Sigmoid colon (tissue), 4 donors: ENCODE measurements around the gene SKAP1.

ENCODE experiments used
- CTCF ChIP-seq, 4 experiments: fragments of 450-650 bp in 3 of 4; fragments of 200-600 bp in 1 of 4; IDR thresholded peaks; one replicate each; pipeline ENCODE4 v1.5.1; 2016 to 2019; ENCODE audit warnings: antibody characterized with exemption in 4 of 4, mild to moderate bottlenecking in 3 of 4, moderate library complexity in 2 of 4
- EP300 ChIP-seq, 4 donors: sonication (generic); formaldehyde crosslinking; IDR thresholded peaks; one replicate each; pipeline ENCODE4 v1.6.1; 2017; ENCODE audit warnings: antibody characterized with exemption in 4 of 4
- POLR2A ChIP-seq, 2 donors: fragments of 450-650 bp; IDR thresholded peaks; one replicate each; pipeline ENCODE4 v1.6.1; 2016; ENCODE audit warnings: antibody characterized with exemption in 2 of 2, mild to moderate bottlenecking in 2 of 2, moderate library complexity in 2 of 2
- POLR2AphosphoS5 ChIP-seq, 4 donors: sonication (generic); formaldehyde crosslinking; IDR thresholded peaks; one replicate each; pipeline ENCODE4 v1.6.1; 2017; ENCODE audit warnings: antibody characterized with exemption in 4 of 4

DNA sequence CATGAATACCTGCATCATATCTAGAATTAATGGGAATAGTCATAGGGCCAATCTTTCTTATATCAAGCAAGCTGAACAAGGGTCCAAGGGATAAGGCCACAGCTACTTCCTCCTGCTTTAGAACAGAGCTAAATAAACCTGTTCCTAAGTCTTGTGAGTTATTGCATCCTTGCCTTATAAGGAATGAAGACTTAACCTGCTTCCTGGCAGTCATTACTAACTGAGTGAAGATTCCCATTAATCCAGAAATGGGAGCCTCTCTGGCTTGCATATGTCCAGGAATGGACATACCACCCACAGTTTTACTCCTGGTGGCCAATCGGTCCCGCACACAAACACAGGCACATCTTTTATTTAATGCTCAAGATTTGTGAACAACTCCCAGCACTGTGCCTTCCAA lies 35.9 kb upstream of the SKAP1 start:
- TF ChIP-seq CTCF (IDR thresholded peaks at IDR 0.05): no peak
- TF ChIP-seq POLR2AphosphoS5 (IDR thresholded peaks at IDR 0.05): no peak
- no peak for TF ChIP-seq EP300 (IDR thresholded peaks at IDR 0.05)
- TF ChIP-seq POLR2A (IDR thresholded peaks at IDR 0.05): no peak
